NCI-H526 treated with DMSO at 0.1 percent for 48 hours (cell line): Measurements from ENCODE around the gene PPL.
"Not testable (repeated sequence)": the region's sequence is repeated elsewhere in the genome, so short reads cannot be mapped to it uniquely, and the experiment has no call there.

ENCODE experiments used
- DNase-seq: peaks from one replicate; lab custom pipeline; 2025; lab: John Stamatoyannopoulos, UW

The PPL gene

GRCh38 chr16:4904942-4905615 lies 31.9 kb downstream of the PPL start:
- DNase-seq = no peak

DNA sequence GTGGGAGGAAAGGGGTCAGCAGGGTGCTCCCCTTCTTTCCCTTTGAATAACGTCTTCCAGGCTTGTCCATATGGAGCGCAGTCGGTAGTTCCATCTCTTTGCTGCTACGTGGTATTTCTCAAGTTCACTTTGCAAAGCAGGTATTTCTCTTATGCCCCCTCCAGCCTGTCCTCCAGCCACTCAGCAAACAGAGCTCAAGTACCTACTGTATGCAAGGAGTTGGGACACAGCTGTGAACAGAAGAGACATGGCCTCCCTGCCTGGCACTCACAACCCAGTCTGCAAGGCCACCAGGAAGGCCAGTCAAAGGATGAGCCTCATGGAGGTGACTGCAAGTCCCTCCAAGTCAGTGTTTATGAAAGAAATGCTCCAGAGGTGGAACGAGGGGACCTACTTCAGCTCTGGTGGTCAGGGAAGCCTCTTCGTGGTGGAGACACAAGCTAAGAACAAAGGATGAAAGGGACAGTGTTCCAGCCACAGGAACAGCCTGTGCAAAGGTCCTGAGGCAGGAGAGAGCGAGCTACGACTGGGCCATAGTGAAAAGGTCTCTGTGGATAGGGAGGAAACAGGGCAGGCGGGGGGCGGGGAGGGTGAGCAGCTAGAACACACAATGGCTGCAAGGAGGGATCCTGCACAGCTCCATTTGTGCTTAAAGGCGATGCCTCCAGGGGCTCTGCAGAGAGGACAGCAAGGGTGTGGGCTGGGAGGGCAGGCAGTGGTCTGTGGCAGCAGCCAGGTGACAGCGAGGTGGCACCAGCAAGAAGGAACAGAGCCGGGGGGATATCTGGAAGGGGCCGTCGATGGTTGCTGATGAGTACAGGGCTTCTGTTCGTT lies 32.6 kb downstream of the PPL start:
- DNase-seq = no peak

DNA sequence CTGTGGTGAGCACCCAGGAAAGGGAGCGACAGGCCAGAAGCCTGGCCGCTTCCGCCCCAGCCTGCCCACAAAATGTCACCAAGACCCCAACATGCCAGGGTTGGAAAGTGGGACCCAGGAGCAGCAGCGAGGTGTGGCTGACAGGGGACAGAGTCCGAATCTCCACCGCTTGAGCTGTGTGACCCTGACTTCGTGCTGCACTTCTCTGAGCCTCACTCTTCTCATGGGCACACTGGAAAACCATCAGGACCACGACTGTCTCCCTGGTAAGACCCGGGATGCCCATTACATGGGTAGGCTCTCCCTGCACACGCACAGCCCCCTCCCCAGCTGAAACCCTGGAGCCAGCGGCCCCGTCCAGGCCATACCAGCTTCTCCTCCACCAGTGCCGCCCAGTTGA lies 34.9 kb downstream of the PPL start:
- no peak for DNase-seq

DNA sequence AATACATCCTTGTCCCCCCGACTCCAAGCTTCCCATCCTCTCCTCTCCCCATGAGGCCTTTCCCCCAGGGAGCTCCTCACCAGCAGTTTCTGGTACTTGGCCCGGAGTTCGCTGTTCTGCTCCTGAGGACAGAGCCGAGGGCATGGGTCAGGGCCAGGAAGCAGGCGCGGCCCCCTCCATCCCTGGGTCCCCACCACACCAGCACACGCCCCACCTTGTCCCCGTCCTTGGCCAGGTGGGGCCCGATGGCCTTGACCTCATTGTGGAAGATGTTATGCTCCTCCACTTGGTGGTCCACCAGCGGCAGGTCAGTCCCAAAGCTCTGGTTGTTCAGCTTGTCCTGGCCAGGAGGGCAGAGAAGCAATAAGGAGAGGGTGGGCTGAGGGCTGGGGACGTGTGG lies 36.2 kb downstream of the PPL start:
- no peak for DNase-seq

DNA sequence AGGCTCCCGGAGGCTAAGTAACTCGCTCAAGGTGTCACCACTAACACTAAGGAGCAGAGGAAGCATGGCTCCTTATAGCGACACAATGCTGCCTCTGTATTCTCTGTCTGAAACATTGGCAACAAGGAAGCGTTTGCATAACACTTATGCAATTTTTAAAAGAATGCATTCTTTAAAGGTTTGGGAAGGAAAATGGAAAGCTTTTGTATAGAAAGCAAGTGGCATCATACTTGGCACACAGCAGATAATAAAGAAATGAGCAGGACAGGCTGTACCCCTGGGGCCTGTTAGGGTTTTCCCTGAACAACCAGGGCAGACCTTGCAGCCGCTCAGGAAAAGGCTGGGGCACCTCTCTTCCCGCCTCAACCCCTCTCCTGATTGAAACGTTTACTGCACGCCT lies 36.9 kb downstream of the PPL start:
- no peak for DNase-seq

- DNase-seq = no peak
These were observed 37.5 kb downstream of the PPL start for GRCh38 chr16:4899474-4899846.

DNA sequence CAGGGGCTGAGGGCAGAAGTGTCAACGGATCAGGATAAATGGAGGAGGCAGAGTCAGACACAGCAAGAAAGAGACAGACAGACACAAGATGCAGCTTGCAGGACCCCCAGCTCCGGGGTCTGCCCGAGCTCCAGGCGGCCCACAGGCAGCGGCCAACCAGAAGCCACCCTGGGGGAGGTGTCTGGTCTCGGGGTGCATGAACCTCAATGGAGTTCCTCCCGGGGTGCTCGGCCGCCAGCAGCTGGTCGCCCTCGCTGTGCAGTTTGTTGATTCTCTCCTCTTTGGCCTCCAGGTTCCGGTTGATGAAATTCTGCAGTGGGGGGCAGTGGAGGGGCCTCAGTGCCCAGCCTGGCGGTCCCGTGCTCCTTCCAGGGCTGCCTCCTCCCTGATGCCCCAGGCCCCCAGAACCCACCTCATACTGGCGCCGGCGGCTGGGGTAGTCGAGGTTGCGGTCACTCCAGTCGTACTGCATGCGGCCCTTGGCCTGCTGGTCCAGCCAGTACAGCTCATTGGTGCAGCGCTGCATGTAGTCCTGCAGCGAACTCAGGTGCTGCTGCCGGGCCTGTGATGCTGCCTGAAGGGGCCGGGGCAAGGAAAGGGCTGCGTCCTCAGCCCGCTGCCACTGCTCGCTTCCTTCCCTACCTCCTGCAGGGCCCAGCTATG lies 38.0 kb downstream of the PPL start:
- DNase-seq = no peak

- DNase-seq = no peak
These were observed 39.6 kb downstream of the PPL start for GRCh38 chr16:4897328-4897727.

GRCh38 chr16:4896761-4897160 lies 40.2 kb downstream of the PPL start:
- DNase-seq = not testable (repeated sequence)

GRCh38 chr16:4895366-4895765 lies 41.6 kb downstream of the PPL start:
- no peak for DNase-seq

DNA sequence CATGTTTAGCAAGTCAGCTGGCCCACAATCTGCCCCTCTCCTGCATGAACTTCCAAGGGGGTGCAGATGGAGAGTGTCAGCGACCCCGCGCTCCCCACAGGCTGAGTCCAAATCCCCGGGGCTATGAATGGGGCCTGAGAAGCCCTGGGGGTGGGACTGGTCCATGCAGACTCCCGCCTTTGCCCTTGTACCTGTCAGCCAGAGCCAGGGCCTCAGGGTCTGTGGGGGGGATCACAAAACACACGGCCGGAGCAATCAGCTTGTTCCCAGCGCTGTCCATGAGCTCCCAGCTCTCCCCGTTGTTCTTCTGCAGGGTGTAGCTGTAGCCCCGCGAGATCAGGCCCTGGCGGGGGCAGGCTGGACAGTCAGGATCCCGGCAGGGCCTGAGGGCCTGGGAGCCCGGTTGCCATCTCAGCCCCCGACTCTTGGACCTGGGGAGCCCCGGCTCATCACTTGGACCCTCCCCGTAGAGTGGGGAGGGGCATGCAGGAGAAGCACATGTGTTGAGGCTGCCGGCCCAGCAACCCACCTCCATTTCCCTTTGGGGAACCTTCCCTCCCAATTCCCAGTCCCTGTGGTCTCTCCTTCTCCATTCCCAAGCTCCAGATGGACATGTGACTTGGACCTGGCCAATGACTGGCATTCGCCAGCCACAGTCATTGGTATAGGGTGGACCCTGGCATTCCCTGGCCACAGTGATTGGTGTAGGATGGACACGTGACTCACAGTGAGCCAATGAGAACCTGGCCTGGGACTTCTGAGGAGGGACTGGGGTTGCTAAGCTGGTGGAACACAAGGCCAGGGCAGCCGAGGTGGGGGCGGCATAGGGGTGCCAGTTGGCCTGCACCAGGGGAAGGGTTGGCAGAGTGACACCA lies 42.4 kb downstream of the PPL start:
- no peak for DNase-seq

- DNase-seq = no peak
These were observed 43.7 kb downstream of the PPL start for GRCh38 chr16:4893103-4893862.

- no peak for DNase-seq
These were observed 44.4 kb downstream of the PPL start for GRCh38 chr16:4892361-4893102.

GRCh38 chr16:4891886-4892216 lies 45.1 kb downstream of the PPL start:
- DNase-seq = no peak

DNA sequence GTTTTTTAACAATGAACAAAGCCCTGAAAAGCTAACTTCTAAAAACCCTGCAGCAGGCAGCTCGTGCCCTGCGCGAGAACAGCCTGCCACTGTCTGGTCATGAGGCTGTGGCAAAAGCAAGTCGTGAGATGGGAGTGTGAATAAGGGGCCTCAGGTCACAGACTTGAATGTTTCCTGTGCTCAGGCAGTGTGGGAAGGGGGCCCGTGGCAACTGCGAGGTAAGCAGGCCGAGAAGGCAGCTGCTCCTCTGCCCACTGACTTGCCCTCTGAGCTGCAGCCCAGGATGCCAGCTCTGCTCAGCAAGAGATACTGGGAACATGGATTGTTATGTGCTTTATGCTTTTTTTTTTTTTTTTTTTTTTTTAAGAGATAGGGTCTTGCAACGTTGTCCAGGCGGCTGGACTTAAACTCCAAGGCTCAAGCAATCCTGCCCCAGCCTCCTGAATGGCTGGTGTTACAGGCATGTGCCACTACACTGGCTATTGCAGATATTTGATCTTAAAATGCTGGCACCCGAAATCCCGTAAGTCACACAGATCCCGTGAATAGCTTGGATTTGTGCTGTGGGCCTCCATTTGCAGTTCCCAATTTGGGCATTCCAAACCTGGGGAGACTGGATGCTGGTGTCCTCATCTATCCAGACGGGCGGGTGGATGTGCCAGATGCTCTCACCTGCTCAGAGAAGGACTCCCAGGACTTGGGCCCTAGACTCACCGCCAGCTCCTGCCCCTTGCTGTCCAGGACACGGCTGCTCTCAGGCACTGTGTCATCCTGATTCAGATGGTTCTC lies 45.7 kb downstream of the PPL start:
- no peak for DNase-seq

- no peak for DNase-seq
These were observed 46.3 kb downstream of the PPL start for GRCh38 chr16:4890686-4891085.

DNA sequence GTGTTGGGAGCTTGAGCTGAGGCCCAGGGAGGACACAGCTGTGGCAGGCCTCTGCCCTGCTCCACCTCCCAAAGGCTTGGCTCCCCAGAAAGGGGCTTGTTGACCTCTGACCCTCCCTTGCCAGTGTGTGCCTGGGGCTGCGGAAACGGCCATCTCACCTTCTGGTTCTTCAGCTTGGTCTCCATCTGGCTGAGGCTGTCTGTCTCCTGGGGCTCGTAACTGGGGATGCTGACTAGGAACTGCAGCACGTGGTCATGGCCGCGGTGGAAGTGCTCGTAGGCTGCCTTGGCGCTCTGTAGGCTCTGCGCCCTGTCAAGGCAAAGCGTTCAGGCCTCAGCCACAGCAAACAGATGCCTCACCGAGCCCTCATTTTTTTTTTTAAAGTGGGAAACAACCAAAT lies 46.9 kb downstream of the PPL start:
- no peak for DNase-seq

- DNase-seq = no peak
These were observed 48.4 kb downstream of the PPL start for GRCh38 chr16:4888428-4889135.

- DNase-seq = no peak
These were observed 50.8 kb downstream of the PPL start for GRCh38 chr16:4886151-4886550.
